M059J (cell line): ENCODE measurements around the gene PHF3. TPM values are rescaled to one million over a fixed set of nuclear protein-coding genes. Genes with fewer than 3 reads are reported as not detected.

Experiments used
- DNase-seq: peaks from one replicate; pipeline ENCODE4 v3.0.0-alpha.2; 2012; ENCODE audit warnings: low read depth
- total RNA-seq: library from RNA; depleted of rRNA; stranded (reverse); fragments of >200 nt; shearing (Covaris generic); gene quantifications from 2 replicates; pipeline ENCODE4 v1.2.3, GENCODE V29; 2014

Gene PHF3
- total RNA-seq, 1 experiment from 2014 or later: 41.9 TPM

- no peak for DNase-seq
Observed at GRCh38 chr6:63649269-63649668, 13.7 kb downstream of the PHF3 start.

GRCh38 chr6:63649847-63650265 lies 14.3 kb downstream of the PHF3 start:
- no peak for DNase-seq

- no peak for DNase-seq
Observed at GRCh38 chr6:63652980-63653379, 17.4 kb downstream of the PHF3 start.

GRCh38 chr6:63660757-63661156 lies 25.2 kb downstream of the PHF3 start:
- no peak for DNase-seq

GRCh38 chr6:63661769-63662168 lies 26.2 kb downstream of the PHF3 start:
- no peak for DNase-seq

- DNase-seq: peak; percentile 88
Observed at GRCh38 chr6:63663147-63663955, 27.7 kb downstream of the PHF3 start.

- DNase-seq: no peak
Observed at GRCh38 chr6:63663956-63664281, 28.3 kb downstream of the PHF3 start.

GRCh38 chr6:63671098-63671754 lies 35.6 kb downstream of the PHF3 start:
- no peak for DNase-seq

GRCh38 chr6:63672582-63673129 lies 37.1 kb downstream of the PHF3 start:
- no peak for DNase-seq

- DNase-seq: no peak
Observed at GRCh38 chr6:63673692-63674091, 38.1 kb downstream of the PHF3 start.

- DNase-seq: no peak
Observed at GRCh38 chr6:63674635-63675034, 39.0 kb downstream of the PHF3 start.

GRCh38 chr6:63675138-63675537 lies 39.5 kb downstream of the PHF3 start:
- DNase-seq: no peak

- DNase-seq: no peak
Observed at GRCh38 chr6:63676412-63677114, 41.0 kb downstream of the PHF3 start.

GRCh38 chr6:63677282-63677681 lies 41.7 kb downstream of the PHF3 start:
- DNase-seq: peak; percentile 18

GRCh38 chr6:63683071-63683603 lies 47.5 kb downstream of the PHF3 start:
- DNase-seq: no peak

- DNase-seq: no peak
Observed at GRCh38 chr6:63685446-63686379, 50.1 kb downstream of the PHF3 start.

GRCh38 chr6:63689421-63689820 lies 53.8 kb downstream of the PHF3 start:
- DNase-seq: no peak

- DNase-seq: no peak
Observed at GRCh38 chr6:63690221-63690620, 54.6 kb downstream of the PHF3 start.

GRCh38 chr6:63705707-63706106 lies 70.1 kb downstream of the PHF3 start:
- no peak for DNase-seq

GRCh38 chr6:63706630-63707029 lies 71.0 kb downstream of the PHF3 start:
- no peak for DNase-seq

GRCh38 chr6:63708631-63709030 lies 73.0 kb downstream of the PHF3 start:
- no peak for DNase-seq
